KBM-7 (cell line): ENCODE measurements around the gene XAB2.

Experiments used
- DNase-seq: peaks from one replicate; pipeline ENCODE4 v3.0.0-alpha.2; 2015
- in situ Hi-C: fragments of 300-500 bp; cut with MboI; formaldehyde crosslinking; loops from 2 replicates; pipeline ENCODE4 v1.14.3; 2020; ENCODE audit warnings: low sequenced_read_pairs, low pct_unique_long_range_greater_than_20kb, mixed read lengths

The XAB2 gene

DNA sequence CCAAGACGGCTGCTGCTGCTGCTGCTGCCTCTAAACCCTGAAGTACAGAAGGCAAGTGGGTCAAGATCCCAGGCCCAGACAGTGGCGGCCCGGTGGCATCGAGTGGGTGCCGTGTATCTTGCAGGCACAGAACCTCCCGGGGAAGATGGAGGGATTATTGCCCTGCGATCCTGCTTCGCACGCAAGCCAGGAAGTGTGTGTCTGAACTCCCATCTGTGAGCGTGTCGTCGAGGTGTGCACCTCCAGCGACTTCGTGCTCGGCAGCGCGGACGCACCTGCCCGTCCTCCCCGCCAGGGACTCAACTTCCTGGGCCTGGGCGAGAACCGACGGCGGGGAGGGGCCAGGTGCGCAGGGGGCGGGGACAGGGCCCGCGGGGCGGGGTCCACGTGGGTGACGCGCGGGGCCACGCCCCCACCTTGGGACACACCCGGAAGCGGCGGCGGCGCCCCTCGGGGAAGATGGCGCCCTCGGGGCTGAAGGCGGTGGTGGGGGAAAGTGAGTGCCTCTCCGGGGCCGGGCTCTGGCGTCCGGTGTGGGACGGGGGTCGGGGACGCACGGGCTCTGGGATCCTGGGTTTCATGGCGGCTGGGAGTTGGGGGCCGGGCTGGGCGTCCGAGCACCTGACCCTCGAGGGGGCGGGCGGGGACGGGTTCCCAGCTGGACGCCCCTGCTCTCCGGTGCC lies 7.5 kb upstream of the XAB2 start, which contains the start of gene STXBP2:
STXBP2 (plus strand) TSS at position 420 of the 683 bp plus-strand sequence; CDS start at position 460, 40 bp downstream.
- in situ Hi-C loops: no loop called here
- no peak for DNase-seq

- in situ Hi-C loops: no loop called here
- no peak for DNase-seq
These were observed 7.0 kb upstream of the XAB2 start for GRCh38 chr19:7636317-7636690.

DNA sequence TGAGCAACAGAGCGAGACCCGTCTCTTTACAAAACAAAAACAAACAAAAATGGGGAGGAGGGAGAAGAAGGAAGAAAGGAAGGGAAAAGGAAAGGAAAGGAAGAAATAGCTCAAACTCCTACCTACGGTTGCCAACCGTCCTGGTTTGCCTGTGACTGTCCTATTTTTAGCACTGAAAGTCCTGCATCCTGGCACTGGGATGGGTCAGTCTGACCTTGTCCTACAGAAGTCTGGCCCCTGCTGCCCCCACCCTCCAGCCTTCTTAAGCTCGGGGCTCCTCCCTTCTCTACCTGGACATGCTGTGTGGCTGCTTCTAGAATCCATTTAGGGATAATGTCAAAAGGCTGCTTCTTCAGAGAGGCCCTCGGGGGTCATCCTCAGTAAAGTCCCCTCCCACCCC lies 6.3 kb upstream of the XAB2 start:
- no peak for DNase-seq
- in situ Hi-C loops: no loop called here

DNA sequence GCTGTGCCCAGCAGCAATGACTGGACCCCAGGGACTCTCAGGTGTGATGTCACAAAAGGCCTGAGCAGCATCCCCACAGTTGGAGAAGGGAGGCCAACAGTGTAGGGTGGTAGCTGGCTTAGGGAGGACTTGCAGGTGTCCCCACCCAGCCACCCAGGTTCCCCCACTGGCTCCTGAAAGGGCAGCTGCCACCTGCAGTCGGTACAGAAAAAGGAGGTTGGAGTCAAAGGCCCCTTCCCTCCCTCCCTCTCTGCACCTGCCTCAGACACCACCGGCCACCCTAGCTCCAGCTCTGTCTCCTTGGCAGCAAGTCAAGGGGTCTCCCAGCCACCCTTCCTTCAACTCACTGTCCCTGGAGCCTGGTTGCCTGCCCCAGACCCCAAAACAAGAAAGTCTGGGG lies 4.4 kb upstream of the XAB2 start, which contains the start of gene PCP2:
PCP2 (minus strand) TSS at position 22 of the 400 bp plus-strand sequence. CDS start 262 bp downstream, outside the sequence.
- in situ Hi-C loops: no loop called here
- DNase-seq: no peak

- DNase-seq: no peak
- in situ Hi-C loops: no loop called here
These were observed 3.2 kb upstream of the XAB2 start for GRCh38 chr19:7632340-7633203.

DNA sequence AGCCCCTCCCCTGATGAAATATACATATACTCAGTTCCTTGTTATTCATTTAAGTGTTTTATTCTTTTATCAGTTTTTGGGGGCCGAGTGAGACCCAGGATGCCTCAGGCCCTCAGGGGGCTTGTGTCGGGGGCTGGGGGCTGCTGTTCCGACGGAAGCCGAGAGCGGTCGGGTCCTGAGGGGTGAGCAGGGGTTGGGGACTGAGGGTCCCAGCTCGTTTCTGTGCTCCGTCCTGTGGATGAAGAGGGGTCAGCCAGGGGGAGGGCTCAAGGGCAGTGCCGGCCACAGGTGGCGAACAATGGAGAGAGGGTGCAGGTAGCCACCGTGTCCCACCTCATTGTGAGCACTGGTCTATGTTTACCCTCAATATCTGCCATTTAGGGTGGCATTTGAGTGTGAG lies 2.2 kb upstream of the XAB2 start:
- in situ Hi-C loops: no loop called here
- no peak for DNase-seq

DNA sequence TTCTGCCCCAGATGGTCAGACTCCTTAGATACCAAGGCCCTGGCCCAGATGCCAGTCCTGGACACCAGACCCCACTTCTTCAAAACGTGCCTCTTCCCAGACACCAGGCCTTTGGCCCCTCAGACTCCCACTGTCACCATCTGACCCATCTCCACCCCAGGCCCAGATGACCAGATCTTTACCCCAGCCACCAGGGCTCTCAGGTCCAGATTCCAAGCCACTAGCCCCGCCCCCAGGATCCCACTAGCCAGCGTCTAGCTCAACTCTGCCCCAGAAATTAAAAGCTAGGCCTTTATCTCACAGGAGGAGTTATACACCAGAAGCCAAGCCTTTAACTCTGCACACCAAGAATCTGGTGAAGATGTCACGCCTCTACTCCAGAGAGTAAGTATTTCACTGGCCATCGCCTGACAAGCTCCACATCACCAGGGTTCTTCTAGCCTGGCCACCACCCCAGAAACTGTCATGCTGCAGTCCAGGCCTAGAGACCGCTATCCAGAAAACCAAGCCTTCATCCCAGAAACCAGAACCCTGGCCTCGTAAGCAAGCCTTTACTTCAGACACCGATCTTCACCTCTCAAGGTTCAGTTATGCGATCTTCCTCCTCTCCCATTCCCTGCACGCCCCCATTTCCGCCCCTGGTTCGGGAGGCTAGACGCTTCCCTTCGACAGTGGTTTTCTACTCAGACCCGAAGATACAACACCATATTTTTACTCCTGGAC lies 595 bp downstream of the XAB2 start:
- no peak for DNase-seq
- in situ Hi-C loops: no loop called here

GRCh38 chr19:7627166-7627565 lies 2.2 kb downstream of the XAB2 start:
- DNase-seq: no peak
- in situ Hi-C loops: no loop called here

DNA sequence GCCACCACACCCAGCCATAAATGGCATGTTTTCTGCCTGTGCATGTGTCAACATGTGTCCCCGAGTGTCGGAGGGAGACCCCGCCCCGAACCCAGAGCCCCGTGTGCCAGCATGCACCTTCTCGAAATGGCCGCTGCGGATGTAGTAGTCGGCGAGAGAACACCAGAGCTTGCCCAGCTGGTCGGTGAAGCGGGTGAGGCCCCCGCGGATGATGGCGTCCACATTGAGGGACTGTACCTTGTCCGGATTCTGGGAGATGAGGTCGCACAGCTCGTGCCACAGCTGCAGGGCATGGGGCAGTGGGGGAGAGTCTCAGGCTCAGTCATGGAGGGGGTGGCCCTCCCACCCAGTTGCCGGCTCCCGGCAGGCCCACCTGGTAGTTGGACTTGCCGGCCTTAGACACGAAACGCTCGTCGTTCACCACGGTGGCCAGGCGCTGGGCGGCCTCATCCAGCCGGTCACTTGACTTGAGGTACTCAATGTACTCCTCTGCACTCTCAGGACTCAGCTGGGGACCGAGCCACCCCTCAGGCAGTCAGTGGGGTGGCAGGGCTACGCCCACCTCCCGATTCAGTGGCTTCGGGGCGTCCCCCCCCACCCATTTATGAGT lies 3.5 kb downstream of the XAB2 start:
- in situ Hi-C loops: no loop called here
- no peak for DNase-seq

- in situ Hi-C loops: no loop called here
- no peak for DNase-seq
These were observed 4.5 kb downstream of the XAB2 start for GRCh38 chr19:7624810-7625209.

- no peak for DNase-seq
- in situ Hi-C loops: no loop called here
These were observed 5.4 kb downstream of the XAB2 start for GRCh38 chr19:7623725-7624603.

- in situ Hi-C loops: no loop called here
These were observed 6.2 kb downstream of the XAB2 start for GRCh38 chr19:7622933-7623685.

DNA sequence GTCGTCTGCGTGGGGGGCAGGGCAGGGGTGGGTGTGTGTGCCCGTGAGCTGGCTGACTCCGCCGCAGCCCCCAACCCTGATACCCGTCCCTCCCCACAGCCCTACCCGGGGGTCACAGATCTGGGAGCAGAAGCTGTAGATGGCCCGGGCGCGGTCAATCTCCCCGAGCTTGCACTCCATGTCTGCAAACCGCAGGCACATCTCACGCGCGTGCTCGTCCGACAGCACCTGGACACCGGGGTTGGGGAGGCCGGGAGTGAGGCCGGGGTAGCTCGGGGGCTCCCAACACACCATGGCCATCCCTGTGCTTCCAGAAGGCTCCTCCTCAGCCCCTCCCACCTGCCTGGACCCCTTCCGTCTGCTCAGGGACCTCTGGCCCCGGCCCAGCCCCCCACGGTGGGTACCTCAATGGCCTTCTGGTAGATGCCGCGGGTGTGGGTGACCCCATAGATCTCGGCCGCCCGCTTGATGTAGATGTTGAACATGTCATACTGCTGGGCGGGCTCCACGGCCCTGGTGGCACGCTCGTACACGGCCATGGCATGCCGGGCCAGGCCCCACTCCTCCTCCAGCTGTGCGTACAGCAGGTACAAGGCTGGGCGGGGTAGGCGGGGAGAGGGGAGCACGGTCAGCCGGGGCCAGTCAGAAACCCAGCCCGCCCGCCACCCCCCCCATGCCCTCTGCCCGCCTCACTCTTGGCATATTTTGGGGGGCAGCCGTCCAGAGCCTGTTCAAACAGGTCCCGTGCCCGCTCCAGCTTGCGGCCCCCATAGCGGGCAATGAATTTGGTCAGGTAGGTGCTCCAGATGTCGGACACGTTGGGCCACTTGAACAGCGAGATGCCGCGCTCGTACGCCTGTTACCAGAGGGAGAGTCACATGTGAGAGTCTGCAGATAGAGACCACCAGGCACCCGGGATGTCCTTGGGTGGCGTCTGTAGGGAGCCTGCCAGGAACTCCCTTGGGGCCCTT lies 8.6 kb downstream of the XAB2 start:
- DNase-seq: no peak
- in situ Hi-C loops: no loop called here

More at GRCh38 chr19:7622933-7623685, 6.2 kb downstream of the XAB2 start:
- no peak for DNase-seq

- no peak for DNase-seq
- in situ Hi-C loops: no loop called here
These were observed 9.5 kb downstream of the XAB2 start for GRCh38 chr19:7619671-7620441.

DNA sequence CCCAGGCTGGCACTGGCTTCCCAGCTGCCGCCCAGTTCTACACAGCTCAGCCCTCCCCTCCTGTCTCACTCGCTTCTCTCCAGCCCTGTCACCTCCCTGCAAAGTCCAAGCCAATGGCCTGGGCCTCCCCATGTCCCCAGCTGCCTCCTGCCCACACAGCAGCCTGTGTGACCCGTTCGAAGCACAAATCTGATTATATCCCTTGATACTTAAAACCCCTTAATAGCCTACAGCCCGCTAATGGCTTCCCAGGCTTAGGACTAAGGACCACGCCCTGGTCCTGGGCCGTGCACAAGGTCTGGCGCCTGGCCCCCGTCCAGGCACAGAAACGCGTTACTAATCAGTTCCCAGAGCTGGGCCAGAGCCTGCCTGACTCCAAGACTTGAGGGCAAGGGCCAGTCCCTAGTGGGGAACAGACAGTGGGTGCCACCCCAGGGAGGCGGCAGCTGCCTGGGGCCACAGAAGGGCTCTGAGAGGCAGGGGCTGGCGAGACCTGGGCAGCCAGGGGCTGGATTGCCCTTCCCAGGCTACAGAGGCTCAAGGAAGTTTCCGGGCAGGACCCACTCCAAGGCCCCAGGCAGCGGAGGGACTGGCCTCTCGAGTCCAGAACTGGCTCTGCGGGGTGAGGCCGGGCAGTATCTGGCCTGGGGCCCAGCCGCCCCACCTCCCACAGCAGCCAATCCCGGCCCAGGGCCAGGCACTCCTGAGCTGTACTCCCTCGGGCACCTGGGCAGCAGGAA lies 10.4 kb downstream of the XAB2 start:
- no peak for DNase-seq
- in situ Hi-C loops: no loop called here
